Large intestine (tissue), 3 donors: ENCODE results near the gene TM4SF18. TPM values are rescaled to one million over a fixed set of nuclear protein-coding genes. Genes with fewer than 3 reads are reported as not detected.

Experiments used
- DNase-seq, 2 donors: peaks; one replicate each; pipeline versions ENCODE4 v3.0.0 to v3.0.0-alpha.2; 2013
- H3K27ac ChIP-seq: one replicate; pipeline ENCODE4 v1.5.1; 2013; ENCODE audit warnings: low read length
- H3K27me3 ChIP-seq: 2 replicates; pipeline ENCODE4 v1.6.1; 2013; ENCODE audit warnings: low read length; ENCODE audit not compliant: control insufficient read depth, insufficient read depth
- H3K36me3 ChIP-seq: 2 replicates; pipeline ENCODE4 v1.6.1; 2013; ENCODE audit warnings: low read length; ENCODE audit not compliant: control insufficient read depth, insufficient read depth
- H3K4me1 ChIP-seq: one replicate; pipeline ENCODE4 v1.6.1; 2013; ENCODE audit warnings: low read length; ENCODE audit not compliant: control insufficient read depth, insufficient read depth
- H3K4me3 ChIP-seq: one replicate; pipeline ENCODE4 v1.5.1; 2013; ENCODE audit warnings: low read length
- H3K9me3 ChIP-seq: one replicate; pipeline ENCODE4 v1.6.1; 2013; ENCODE audit warnings: mild to moderate bottlenecking, low read depth, low read length, moderate library complexity; ENCODE audit not compliant: control insufficient read depth
- WGBS: methylation state at CpG from one replicate; pipeline ENCODE4 v1.1.5; 2013; ENCODE audit warnings: low lambda C conversion rate; ENCODE audit not compliant: insufficient coverage; 5-methylcytosine and 5-hydroxymethylcytosine counted together
- polyA plus RNA-seq: library from polyadenylated mRNA; unstranded; fragments of 120-200 nt; gene quantifications from one replicate; pipeline ENCODE4 v1.2.1, GENCODE V29; 2013

Gene TM4SF18
- polyA plus RNA-seq, 1 donor: 6.6 TPM

GRCh38 chr3:149269687-149270086 is 63.7 kb downstream of the TM4SF18 start:
- Histone ChIP-seq H3K27ac (no peak overlapping the region), H3K4me3 (no peak overlapping the region), H3K9me3 (no peaks in the 10 kb centered on the region), H3K27me3 (no peaks in the 10 kb centered on the region), H3K36me3 (no peaks in the 10 kb centered on the region), H3K4me1 (no peaks in the 10 kb centered on the region)
- DNase-seq: no peak
- whole genome bisulfite sequencing: no CpG with 5 or more reads among the region's 7 CpGs

Other genes with a start within 250 kb of the TM4SF18 start
- 20.6 TPM for gene HLTF, start 247.1 kb downstream of the TM4SF18 start, polyA plus RNA-seq
- gene HPS3, start 204.0 kb downstream of the TM4SF18 start, polyA plus RNA-seq: 30.9 TPM
- gene CP, start 111.8 kb downstream of the TM4SF18 start, polyA plus RNA-seq: 0.57 TPM
- 56.9 TPM for gene TM4SF1, start 44.0 kb upstream of the TM4SF18 start, polyA plus RNA-seq
- 56.5 TPM for gene TM4SF4, start 141.1 kb upstream of the TM4SF18 start, polyA plus RNA-seq